ENCODE data around the gene AQP1. TPM values are rescaled to one million over a fixed set of nuclear protein-coding genes. Genes with fewer than 3 reads are reported as not detected.

AQP1 gene
- total and polyA plus RNA-seq, 11 donors: 113 to 420 (median 210) TPM

DNA sequence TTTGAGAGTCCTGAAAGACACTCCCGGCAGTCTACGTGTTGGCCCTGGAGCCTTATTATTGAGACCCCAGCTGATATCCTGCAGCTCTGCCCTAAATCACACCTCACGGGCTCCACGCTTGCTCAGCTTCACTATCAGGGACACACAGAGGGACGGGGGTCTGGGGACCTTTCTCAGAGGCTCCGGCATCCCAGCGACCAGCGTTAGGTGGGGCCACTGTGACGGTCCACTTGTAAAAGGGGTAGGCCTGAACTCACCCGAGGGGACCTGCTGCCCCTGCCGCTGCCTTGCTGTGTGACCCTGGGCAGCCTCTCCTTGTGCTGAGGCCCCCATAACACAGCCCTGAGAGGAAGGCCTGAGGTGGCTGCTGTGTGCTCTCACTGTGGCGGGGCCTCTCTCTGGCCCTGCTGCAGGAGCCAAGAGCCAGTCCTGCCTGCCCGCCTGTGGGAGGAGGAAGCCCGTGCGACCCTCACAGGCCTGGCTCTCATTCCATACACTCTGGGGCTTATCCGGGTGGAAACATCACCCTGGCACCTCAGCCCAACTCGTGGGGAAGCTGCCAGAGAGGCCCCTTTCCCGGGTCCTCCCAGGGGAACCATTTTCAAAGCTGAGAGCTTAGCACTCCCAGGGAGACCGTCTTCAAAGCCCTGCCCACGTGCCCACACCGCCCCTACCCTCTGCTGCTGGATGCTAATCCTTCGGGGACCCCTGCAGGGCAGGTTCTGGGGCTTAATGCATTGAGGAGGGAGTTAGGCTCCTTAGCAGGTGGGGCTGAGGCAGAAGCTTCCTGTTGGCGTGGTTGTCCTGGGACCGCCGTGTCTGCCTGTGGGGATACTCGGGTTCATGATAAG, 21.7 kb downstream of the AQP1 start:
- WGBS, 4 donors: 67 to 83% (median 77%) methylated on average over 14 to 26 of the region's 26 CpGs
- Histone ChIP-seq H3K4me1 (peaks cover 0 to 60% (median 29%) of the 10 kb centered on the region in 12 donors), H3K36me3 (no peaks in the 10 kb centered on the region), H3K27me3 (no peaks in the 10 kb centered on the region), H3K9me3 (no peaks in the 10 kb centered on the region), H3K4me3 (no peak overlapping the region), H3K27ac (peak overlapping the region in 2 of 12 donors; percentile 24 to 51)
- intact Hi-C loops (cut with DNase I): loop anchor here in 2 of 10 donors (5.0 to 10.0 kb wide), 2 partner anchors 61 to 129 kb away; no protein-coding TSS in a partner anchor
- TF ChIP-seq, protein P1, sequence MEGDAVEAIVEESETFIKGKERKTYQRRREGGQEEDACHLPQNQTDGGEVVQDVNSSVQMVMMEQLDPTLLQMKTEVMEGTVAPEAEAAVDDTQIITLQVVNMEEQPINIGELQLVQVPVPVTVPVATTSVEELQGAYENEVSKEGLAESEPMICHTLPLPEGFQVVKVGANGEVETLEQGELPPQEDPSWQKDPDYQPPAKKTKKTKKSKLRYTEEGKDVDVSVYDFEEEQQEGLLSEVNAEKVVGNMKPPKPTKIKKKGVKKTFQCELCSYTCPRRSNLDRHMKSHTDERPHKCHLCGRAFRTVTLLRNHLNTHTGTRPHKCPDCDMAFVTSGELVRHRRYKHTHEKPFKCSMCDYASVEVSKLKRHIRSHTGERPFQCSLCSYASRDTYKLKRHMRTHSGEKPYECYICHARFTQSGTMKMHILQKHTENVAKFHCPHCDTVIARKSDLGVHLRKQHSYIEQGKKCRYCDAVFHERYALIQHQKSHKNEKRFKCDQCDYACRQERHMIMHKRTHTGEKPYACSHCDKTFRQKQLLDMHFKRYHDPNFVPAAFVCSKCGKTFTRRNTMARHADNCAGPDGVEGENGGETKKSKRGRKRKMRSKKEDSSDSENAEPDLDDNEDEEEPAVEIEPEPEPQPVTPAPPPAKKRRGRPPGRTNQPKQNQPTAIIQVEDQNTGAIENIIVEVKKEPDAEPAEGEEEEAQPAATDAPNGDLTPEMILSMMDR (IDR thresholded peaks at IDR 0.05): no peak
- TF ChIP-seq POLR2A (IDR thresholded peaks at IDR 0.05): no peak
- ATAC-seq (no peak), DNase-seq (peak in 1 of 5 donors; percentile 20)

GRCh38 chr7:30934225-30934624, 22.6 kb downstream of the AQP1 start:
- Histone ChIP-seq H3K27me3 (no peaks in the 10 kb centered on the region), H3K4me3 (no peak overlapping the region), H3K4me1 (peaks cover 0 to 66% (median 33%) of the 10 kb centered on the region in 12 donors), H3K27ac (peak overlapping the region in 9 of 12 donors; percentile 7 to 58 (median 34)), H3K9me3 (no peaks in the 10 kb centered on the region), H3K36me3 (no peaks in the 10 kb centered on the region)
- TF ChIP-seq, protein P1 (IDR thresholded peaks at IDR 0.05): no peak
- TF ChIP-seq POLR2A (IDR thresholded peaks at IDR 0.05): no peak
- intact Hi-C loops (cut with DNase I): loop anchor here in 2 of 10 donors (5.0 to 10.0 kb wide), 2 partner anchors 62 to 129 kb away; no protein-coding TSS in a partner anchor
- DNase-seq (peak in 1 of 5 donors; percentile 4), ATAC-seq (no peak)
- 81 to 97% (median 88%) methylated on average over 5 of the region's 5 CpGs for WGBS, 4 donors

- H3K4me1 ChIP-seq: peaks cover 0 to 63% (median 33%) of the 10 kb centered on the region in 12 donors
- H3K9me3 ChIP-seq: no peaks in the 10 kb centered on the region
- no peak for TF ChIP-seq POLR2A (IDR thresholded peaks at IDR 0.05)
- TF ChIP-seq, protein P1 (IDR thresholded peaks at IDR 0.05): no peak
- H3K27me3 ChIP-seq: no peaks in the 10 kb centered on the region
- WGBS, 4 donors: 49 to 66% (median 55%) methylated on average over 6 of the region's 6 CpGs
- ATAC-seq: peak in 2 of 4 donors; percentile 19 to 43
- H3K36me3 ChIP-seq: no peaks in the 10 kb centered on the region
- intact Hi-C loops (cut with DNase I): loop anchor here in 5 of 10 donors (5.0 to 10.0 kb wide), 5 partner anchors 42 to 133 kb away; no protein-coding TSS in a partner anchor
- H3K4me3 ChIP-seq: no peak overlapping the region
- DNase-seq: peak in 2 of 5 donors; percentile 31 to 35
- peak overlapping the region in 9 of 12 donors; percentile 7 to 58 (median 41) for H3K27ac ChIP-seq
These were observed 23.3 kb downstream of the AQP1 start for GRCh38 chr7:30934732-30935568.
